ENCODE data around the gene CNFN.

Gene CNFN

DNA sequence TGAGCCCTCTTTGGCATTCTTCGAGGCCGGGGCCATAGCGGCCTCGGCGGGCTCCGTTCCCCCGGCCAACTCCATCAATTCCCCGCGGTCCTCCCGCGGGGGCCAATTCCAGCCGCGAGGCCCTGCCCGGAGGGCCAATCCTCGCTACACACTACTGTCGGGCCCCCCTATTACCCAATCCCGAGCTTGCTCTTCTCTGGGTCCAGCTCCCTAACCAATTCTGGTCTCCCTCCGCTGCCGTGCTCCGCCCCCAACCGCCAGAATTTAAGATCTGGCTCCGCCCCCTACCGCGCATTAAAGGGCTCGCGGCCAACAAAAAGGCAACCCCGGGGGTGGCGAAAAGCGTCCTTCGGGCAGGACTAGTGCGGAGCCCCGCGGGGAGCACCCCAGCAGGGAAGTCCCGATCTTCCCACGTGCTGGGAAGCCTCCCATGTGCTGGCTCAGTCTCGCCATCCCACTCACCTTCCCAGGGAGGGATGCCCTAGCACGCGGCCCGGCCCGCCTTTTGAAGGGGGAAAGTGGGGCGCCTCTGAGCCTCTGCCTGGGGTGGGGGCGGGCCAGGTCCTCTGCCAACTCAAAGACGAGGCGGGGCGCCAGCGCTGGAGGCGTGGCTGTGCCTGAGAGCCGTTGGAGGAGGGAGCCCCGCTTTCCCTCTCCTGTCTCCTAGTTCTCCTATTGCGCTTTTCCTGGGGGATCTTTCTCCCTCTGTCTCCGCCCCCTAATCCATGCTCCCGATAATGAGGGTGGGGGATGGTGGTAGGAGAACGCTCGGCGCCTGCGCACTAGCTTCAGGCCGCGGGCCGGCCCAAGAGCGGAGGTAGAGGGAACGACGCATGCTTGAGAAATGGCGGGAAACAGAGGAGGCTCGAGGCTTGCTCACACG is 33.6 kb upstream of the CNFN start:
- TF ChIP-seq, protein P1, sequence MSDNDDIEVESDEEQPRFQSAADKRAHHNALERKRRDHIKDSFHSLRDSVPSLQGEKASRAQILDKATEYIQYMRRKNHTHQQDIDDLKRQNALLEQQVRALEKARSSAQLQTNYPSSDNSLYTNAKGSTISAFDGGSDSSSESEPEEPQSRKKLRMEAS (IDR thresholded peaks at IDR 0.05): peak; percentile 68; the same call in 1 of the 2 replicates
- TF ChIP-seq, protein P2, sequence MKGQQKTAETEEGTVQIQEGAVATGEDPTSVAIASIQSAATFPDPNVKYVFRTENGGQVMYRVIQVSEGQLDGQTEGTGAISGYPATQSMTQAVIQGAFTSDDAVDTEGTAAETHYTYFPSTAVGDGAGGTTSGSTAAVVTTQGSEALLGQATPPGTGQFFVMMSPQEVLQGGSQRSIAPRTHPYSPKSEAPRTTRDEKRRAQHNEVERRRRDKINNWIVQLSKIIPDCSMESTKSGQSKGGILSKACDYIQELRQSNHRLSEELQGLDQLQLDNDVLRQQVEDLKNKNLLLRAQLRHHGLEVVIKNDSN (IDR thresholded peaks at IDR 0.05): peak; percentile 17; the same call in 1 of the 2 replicates
- TF ChIP-seq FOXM1 (IDR thresholded peaks at IDR 0.05; ENCODE audit: borderline replicate concordance, low read depth): no peak

DNA sequence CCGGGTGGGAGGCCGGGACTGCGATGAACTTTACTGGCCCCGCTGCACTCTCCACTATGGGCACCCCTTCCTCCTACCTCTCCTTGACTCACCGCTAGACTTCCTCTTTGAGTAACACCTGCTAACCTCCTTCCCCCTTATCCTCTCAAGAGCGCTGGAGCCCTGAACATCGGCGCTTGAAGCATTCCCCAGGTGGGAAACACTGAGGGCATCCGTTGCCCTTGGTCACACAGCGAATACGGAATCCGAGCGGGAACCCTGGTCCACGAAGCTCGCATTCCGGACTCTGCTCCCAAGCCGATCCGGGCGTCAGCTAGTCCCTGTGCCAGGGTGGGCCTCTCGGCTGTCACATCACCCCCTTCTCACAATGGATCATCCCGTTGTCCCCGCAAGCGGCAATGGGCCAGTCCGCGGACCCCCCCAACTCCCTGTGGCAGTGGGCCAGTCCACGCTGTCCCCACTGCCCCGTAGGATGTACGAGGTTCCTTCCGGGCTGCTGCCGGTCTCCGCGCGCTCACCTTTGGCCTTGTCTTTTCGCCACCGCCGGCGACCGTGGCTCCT is 32.9 kb upstream of the CNFN start:
- TF ChIP-seq NFIC (IDR thresholded peaks at IDR 0.05) (no peak), TAF1 (IDR thresholded peaks at IDR 0.05; ENCODE audit: low read depth) (no peak), ZBTB7A (IDR thresholded peaks at IDR 0.05; ENCODE audit: low read depth) (no peak), RAD21 (IDR thresholded peaks at IDR 0.05; ENCODE audit: low read depth) (no peak), YY1 (IDR thresholded peaks at IDR 0.05; ENCODE audit: low read depth) (no peak), TCF12 (IDR thresholded peaks at IDR 0.05; ENCODE audit: low read depth) (no peak), FOXM1 (IDR thresholded peaks at IDR 0.05; ENCODE audit: borderline replicate concordance, low read depth) (no peak), TEAD4 (IDR thresholded peaks at IDR 0.05) (no peak), EGR1 (IDR thresholded peaks at IDR 0.05) (no peak), CREB1 (IDR thresholded peaks at IDR 0.05; ENCODE audit: low read depth) (no peak), CEBPB (IDR thresholded peaks at IDR 0.05) (no peak), EP300 (IDR thresholded peaks at IDR 0.05; ENCODE audit: borderline replicate concordance) (no peak)
- TF ChIP-seq, protein P2 (IDR thresholded peaks at IDR 0.05): no peak
- TF ChIP-seq, protein P3, sequence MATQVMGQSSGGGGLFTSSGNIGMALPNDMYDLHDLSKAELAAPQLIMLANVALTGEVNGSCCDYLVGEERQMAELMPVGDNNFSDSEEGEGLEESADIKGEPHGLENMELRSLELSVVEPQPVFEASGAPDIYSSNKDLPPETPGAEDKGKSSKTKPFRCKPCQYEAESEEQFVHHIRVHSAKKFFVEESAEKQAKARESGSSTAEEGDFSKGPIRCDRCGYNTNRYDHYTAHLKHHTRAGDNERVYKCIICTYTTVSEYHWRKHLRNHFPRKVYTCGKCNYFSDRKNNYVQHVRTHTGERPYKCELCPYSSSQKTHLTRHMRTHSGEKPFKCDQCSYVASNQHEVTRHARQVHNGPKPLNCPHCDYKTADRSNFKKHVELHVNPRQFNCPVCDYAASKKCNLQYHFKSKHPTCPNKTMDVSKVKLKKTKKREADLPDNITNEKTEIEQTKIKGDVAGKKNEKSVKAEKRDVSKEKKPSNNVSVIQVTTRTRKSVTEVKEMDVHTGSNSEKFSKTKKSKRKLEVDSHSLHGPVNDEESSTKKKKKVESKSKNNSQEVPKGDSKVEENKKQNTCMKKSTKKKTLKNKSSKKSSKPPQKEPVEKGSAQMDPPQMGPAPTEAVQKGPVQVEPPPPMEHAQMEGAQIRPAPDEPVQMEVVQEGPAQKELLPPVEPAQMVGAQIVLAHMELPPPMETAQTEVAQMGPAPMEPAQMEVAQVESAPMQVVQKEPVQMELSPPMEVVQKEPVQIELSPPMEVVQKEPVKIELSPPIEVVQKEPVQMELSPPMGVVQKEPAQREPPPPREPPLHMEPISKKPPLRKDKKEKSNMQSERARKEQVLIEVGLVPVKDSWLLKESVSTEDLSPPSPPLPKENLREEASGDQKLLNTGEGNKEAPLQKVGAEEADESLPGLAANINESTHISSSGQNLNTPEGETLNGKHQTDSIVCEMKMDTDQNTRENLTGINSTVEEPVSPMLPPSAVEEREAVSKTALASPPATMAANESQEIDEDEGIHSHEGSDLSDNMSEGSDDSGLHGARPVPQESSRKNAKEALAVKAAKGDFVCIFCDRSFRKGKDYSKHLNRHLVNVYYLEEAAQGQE (IDR thresholded peaks at IDR 0.05; ENCODE audit: low read depth): no peak
- TF ChIP-seq, protein P1 (IDR thresholded peaks at IDR 0.05): no peak

DNA sequence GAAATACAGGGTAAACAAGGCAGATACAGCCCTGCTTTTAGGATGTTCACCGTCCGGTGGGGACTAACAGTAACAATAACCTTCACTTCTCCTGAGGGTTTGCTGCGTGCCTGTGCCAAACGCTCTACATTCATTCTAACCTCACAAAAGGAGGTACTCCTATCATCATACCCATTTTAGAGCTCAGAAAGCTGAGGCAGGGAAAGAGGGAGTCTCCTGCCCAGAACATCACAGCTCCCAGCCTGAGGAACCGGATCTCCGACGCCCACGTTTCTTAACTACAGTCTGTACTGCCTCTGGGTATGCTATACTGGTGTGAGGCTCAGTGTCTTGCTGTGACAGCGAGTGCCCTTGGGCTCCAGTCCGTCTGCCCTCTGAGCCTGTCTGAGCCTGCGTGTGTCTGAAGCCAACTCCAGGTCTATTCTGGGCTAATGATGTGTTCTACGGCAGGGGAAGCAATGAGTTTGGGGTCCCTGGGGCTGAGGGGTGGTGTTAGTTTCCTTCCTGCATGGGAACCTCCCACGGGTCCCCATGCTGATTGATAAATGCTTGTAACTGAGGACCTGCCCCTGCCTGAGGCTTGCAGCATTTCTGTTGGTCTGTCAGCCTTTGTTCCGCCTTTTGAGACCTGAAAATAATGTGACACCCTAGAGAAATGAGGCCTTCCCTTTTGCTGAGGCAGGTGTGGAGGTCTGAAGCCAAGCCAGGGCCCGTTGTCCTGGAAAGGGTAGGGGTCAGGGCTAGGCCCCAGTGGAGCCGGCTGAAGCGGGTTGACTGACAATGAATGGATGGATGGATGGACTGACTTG is 32.2 kb upstream of the CNFN start:
- TF ChIP-seq TAF1 (IDR thresholded peaks at IDR 0.05; ENCODE audit: low read depth) (no peak), CEBPB (IDR thresholded peaks at IDR 0.05) (no peak)
- TF ChIP-seq, protein P1 (IDR thresholded peaks at IDR 0.05): no peak

DNA sequence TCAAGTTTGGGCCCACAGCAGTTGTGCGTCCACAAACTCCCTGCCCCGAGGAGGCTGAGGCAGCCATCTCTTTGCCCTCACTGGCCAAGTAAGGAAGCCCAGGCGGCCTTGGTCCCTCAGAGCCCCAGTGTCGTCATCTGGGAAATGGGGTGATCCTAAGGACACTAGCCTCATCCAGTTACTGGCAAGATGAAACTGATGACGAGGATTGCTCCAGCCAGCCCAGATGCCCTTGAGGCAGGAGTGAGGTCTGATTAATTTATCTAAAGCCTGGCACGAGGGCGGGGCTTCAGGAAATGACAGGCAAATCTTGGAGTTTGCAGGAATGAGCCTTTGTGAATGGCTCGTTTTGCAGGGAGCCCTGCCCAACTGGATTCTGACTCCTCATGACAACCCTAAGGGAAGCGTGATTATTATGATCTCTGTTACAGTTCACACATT is 31.5 kb upstream of the CNFN start:
- TF ChIP-seq ZBTB7A (IDR thresholded peaks at IDR 0.05; ENCODE audit: low read depth) (no peak), YY1 (IDR thresholded peaks at IDR 0.05; ENCODE audit: low read depth) (no peak), EGR1 (IDR thresholded peaks at IDR 0.05) (no peak), NFIC (IDR thresholded peaks at IDR 0.05) (no peak), TCF12 (IDR thresholded peaks at IDR 0.05; ENCODE audit: low read depth) (no peak), TAF1 (IDR thresholded peaks at IDR 0.05; ENCODE audit: low read depth) (no peak), TEAD4 (IDR thresholded peaks at IDR 0.05) (no peak), RAD21 (IDR thresholded peaks at IDR 0.05; ENCODE audit: low read depth) (no peak), CREB1 (IDR thresholded peaks at IDR 0.05; ENCODE audit: low read depth) (no peak), EP300 (IDR thresholded peaks at IDR 0.05; ENCODE audit: borderline replicate concordance) (no peak), CEBPB (IDR thresholded peaks at IDR 0.05) (no peak), FOXM1 (IDR thresholded peaks at IDR 0.05; ENCODE audit: borderline replicate concordance, low read depth) (no peak)
- TF ChIP-seq, protein P2 (IDR thresholded peaks at IDR 0.05): no peak
- TF ChIP-seq, protein P3 (IDR thresholded peaks at IDR 0.05; ENCODE audit: low read depth): no peak
- TF ChIP-seq, protein P1 (IDR thresholded peaks at IDR 0.05): no peak
